Stimulated activated naive CD8-positive, alpha-beta T cell treated with anti-CD3 and anti-CD28 coated beads, Interleukin-15, amount 100 ng/mL, for 72 hours (primary cell): ENCODE data around the gene SPG7.
"Not testable (repeated sequence)": the region's sequence is repeated elsewhere in the genome, so short reads cannot be mapped to it uniquely, and the experiment has no call there.

Source experiments
- ATAC-seq: fragments of 150-1000 bp; cut with Tn5 transposase; 2 replicates; pipeline ENCODE4 v1.10.0; 2021; ENCODE audit warnings: mild to moderate bottlenecking, moderate library complexity
- DNase-seq, 2 donors: peaks; one replicate each; pipeline ENCODE4 v3.0.0; 2021 to 2022
- H3K27ac Mint-ChIP-seq, 2 donors: one replicate each; pipeline ENCODE4 v1.8.0; 2022; ENCODE audit warnings: mild to moderate bottlenecking in 2 of 2, mixed read lengths in 2 of 2, moderate library complexity in 2 of 2
- H3K27me3 Mint-ChIP-seq: one replicate; pipeline ENCODE4 v1.8.0; 2022; ENCODE audit warnings: mixed read lengths
- H3K4me1 Mint-ChIP-seq: one replicate; pipeline ENCODE4 v1.8.0; 2022; ENCODE audit warnings: mild to moderate bottlenecking, mixed read lengths
- H3K4me3 Mint-ChIP-seq, 2 donors: one replicate each; pipeline ENCODE4 v1.8.0; 2022; ENCODE audit warnings: mild to moderate bottlenecking in 2 of 2, mixed read lengths in 2 of 2, moderate library complexity in 1 of 2
- H3K9me3 Mint-ChIP-seq, 2 donors: one replicate each; pipeline ENCODE4 v1.8.0; 2022; ENCODE audit warnings: mixed read lengths in 2 of 2

The SPG7 gene

DNA sequence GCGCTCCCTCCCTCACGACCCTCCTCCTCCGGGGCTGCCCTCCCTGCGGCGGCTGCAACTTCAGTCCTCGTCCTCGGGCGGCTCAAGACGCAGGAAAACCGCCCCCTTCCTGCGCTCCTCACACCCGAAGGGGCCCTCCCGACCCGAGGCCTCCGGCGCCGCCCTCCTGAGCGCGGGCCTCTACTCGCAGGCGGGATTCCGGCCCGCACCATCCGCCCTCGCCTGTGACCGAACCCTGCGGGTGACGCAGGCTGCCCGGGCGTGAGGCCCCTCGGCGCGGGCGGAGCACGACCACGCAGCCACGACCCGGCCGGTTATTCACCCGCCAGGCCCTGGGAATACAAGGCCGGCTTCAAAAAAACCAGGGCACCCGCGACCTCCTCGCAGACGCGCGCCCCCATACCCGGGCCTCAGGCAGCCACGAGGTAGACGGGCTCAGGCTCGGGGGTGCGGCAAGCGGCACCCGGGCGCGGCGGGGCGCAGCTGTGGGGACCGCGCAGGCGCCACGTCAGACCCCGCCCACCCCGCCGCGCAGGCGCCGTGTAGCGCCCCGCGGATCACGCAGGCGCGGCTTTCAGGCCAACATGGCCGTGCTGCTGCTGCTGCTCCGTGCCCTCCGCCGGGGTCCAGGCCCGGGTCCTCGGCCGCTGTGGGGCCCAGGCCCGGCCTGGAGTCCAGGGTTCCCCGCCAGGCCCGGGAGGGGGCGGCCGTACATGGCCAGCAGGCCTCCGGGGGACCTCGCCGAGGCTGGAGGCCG lies at the start of gene SPG7:
Gene SPG7, plus strand, starts transcription at position 570 of the 757 bp plus-strand sequence. Its CDS starts 15 bp downstream, at position 585.
- peak; percentile 83 for ATAC-seq
- peak within 1 kb of the TSS; percentile 74 to 92 for H3K4me3 Mint-ChIP-seq
- H3K9me3 Mint-ChIP-seq, result no peaks in the 10 kb centered on the region
- peak within 1 kb of the TSS; percentile 98 for H3K27ac Mint-ChIP-seq
- DNase-seq, result peak; percentile 91 to 94
- no peaks in the 10 kb centered on the region for H3K27me3 Mint-ChIP-seq
- peaks cover 35% of the 10 kb centered on the region for H3K4me1 Mint-ChIP-seq

DNA sequence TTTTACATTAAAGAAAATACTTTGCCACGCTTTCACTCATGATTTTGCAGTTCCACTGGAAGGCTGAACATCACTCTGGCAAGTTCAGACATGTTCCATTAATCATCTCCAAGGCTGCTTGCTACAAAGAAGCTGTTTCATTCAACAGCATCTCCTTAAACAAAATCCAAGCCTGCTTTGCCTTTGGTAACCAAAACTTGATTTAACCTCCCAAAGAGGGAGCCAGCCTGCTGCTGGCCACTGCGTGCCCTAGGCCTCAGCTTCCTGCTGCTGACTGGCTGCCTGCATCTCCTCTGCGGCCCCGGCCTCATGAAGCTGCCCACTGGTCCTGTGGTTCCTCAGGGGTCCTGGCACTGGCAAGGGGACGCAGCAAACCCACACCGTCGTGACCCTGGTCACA lies 49.7 kb upstream of the SPG7 start:
- no peak overlapping the region for H3K4me3 Mint-ChIP-seq
- peaks cover 65% of the 10 kb centered on the region for H3K4me1 Mint-ChIP-seq
- DNase-seq (no peak), ATAC-seq (no peak)
- H3K9me3 Mint-ChIP-seq, result no peaks in the 10 kb centered on the region
- H3K27me3 Mint-ChIP-seq, result no peaks in the 10 kb centered on the region
- H3K27ac Mint-ChIP-seq, result peak overlapping the region; percentile 75 to 82

- Mint-ChIP-seq H3K27me3 (no peaks in the 10 kb centered on the region), H3K4me1 (peaks cover 62% of the 10 kb centered on the region), H3K4me3 (no peak overlapping the region), H3K27ac (peak overlapping the region; percentile 75 to 82), H3K9me3 (no peaks in the 10 kb centered on the region)
- DNase-seq (no peak), ATAC-seq (no peak)
These were observed 49.2 kb upstream of the SPG7 start for GRCh38 chr16:89458967-89459366.

GRCh38 chr16:89460556-89460955 lies 47.6 kb upstream of the SPG7 start:
- no peak overlapping the region for H3K4me3 Mint-ChIP-seq
- ATAC-seq, result no peak
- peaks cover 67% of the 10 kb centered on the region for H3K4me1 Mint-ChIP-seq
- DNase-seq, result no peak
- H3K27me3 Mint-ChIP-seq, result no peaks in the 10 kb centered on the region
- H3K27ac Mint-ChIP-seq, result peak overlapping the region in 1 of 2 donors; percentile 60
- H3K9me3 Mint-ChIP-seq, result no peaks in the 10 kb centered on the region

GRCh38 chr16:89461890-89462289 lies 46.3 kb upstream of the SPG7 start:
- not testable (repeated sequence) for ATAC-seq, H3K27me3 Mint-ChIP-seq, H3K4me3 Mint-ChIP-seq, H3K9me3 Mint-ChIP-seq, DNase-seq
- Mint-ChIP-seq H3K27ac (peak overlapping the region in 1 of 2 donors; percentile 56), H3K4me1 (peaks cover 67% of the 10 kb centered on the region)

DNA sequence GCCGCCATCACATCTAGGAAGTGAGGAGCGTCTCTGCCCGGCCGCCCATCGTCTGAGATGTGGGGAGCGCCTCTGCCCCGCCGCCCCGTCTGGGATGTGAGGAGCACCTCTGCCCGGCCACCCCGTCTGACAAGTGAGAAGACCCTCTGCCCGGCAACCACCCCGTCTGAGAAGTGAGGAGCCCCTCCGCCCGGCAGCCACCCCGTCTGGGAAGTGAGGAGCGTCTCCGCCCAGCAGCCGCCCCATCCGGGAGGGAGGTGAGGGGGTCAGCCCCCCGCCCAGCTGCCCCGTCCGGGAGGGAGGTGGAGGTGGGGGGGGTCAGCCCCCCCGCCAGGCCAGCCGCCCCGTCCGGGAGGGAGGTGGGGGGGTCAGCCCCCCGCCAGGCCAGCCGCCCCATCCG lies 45.6 kb upstream of the SPG7 start:
- H3K9me3 Mint-ChIP-seq, H3K27ac Mint-ChIP-seq, H3K4me3 Mint-ChIP-seq, H3K27me3 Mint-ChIP-seq, ATAC-seq, DNase-seq: not testable (repeated sequence)
- peaks cover 73% of the 10 kb centered on the region for H3K4me1 Mint-ChIP-seq

- DNase-seq, H3K27ac Mint-ChIP-seq, H3K27me3 Mint-ChIP-seq, ATAC-seq, H3K4me3 Mint-ChIP-seq, H3K9me3 Mint-ChIP-seq: not testable (repeated sequence)
- H3K4me1 Mint-ChIP-seq, result peaks cover 73% of the 10 kb centered on the region
These were observed 44.9 kb upstream of the SPG7 start for GRCh38 chr16:89463312-89463711.

DNA sequence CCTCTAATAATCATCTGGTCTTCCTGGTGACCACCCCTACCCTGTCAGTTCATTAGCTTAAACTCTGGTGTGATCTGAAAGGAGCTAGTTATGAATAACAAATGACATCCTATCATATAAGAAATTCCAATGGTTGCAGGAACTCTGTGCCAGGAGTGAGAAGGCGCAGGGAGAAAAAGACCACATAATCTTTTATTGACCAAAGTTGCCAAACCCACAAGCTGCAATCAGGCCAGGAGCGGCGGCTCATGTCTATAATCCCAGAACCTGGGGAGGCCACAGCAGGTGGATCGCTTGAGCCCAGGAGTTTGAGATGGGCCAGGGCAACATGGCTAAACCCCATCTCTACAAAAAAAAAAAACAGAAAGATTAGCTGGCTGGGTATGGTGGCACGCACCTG lies 41.3 kb upstream of the SPG7 start:
- ATAC-seq (no peak), DNase-seq (no peak)
- no peaks in the 10 kb centered on the region for H3K27me3 Mint-ChIP-seq
- H3K4me3 Mint-ChIP-seq, result no peak overlapping the region
- peak overlapping the region in 1 of 2 donors; percentile 54 for H3K27ac Mint-ChIP-seq
- H3K9me3 Mint-ChIP-seq, result no peaks in the 10 kb centered on the region
- H3K4me1 Mint-ChIP-seq, result peaks cover 78% of the 10 kb centered on the region

- H3K9me3 Mint-ChIP-seq, result no peaks in the 10 kb centered on the region
- DNase-seq, result no peak
- H3K27me3 Mint-ChIP-seq, result no peaks in the 10 kb centered on the region
- no peak overlapping the region for H3K4me3 Mint-ChIP-seq
- ATAC-seq, result no peak
- H3K4me1 Mint-ChIP-seq, result peaks cover 82% of the 10 kb centered on the region
- no peak overlapping the region for H3K27ac Mint-ChIP-seq
These were observed 40.8 kb upstream of the SPG7 start for GRCh38 chr16:89467382-89467781.

DNA sequence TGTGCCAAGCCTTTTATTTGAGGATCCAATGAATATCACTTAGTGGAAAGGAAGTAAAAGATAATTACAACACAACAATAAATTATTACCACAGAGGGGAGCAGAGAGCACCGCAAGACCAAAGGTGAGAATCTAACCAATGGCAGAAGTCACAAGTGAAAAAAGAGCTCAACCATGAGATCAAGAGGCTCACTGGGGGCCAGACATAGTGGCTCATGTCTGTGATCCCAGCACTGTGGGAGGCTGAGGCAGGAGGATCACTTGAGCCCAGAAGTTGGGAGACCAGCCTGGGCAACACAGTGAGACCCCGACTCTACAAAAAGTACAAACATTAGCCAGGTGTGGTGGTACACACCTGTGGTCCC lies 35.5 kb upstream of the SPG7 start:
- no peaks in the 10 kb centered on the region for H3K9me3 Mint-ChIP-seq
- no peaks in the 10 kb centered on the region for H3K27me3 Mint-ChIP-seq
- H3K4me3 Mint-ChIP-seq, result peak overlapping the region; percentile 7 to 24
- H3K4me1 Mint-ChIP-seq, result peaks cover 96% of the 10 kb centered on the region
- no peak for DNase-seq
- H3K27ac Mint-ChIP-seq, result peak overlapping the region; percentile 20 to 54
- no peak for ATAC-seq

GRCh38 chr16:89473136-89473712 lies 35.0 kb upstream of the SPG7 start:
- no peak for DNase-seq
- ATAC-seq, result no peak
- peaks cover 96% of the 10 kb centered on the region for H3K4me1 Mint-ChIP-seq
- H3K9me3 Mint-ChIP-seq, result no peaks in the 10 kb centered on the region
- H3K27ac Mint-ChIP-seq, result peak overlapping the region; percentile 20
- H3K27me3 Mint-ChIP-seq, result no peaks in the 10 kb centered on the region
- H3K4me3 Mint-ChIP-seq, result peak overlapping the region; percentile 7 to 24

DNA sequence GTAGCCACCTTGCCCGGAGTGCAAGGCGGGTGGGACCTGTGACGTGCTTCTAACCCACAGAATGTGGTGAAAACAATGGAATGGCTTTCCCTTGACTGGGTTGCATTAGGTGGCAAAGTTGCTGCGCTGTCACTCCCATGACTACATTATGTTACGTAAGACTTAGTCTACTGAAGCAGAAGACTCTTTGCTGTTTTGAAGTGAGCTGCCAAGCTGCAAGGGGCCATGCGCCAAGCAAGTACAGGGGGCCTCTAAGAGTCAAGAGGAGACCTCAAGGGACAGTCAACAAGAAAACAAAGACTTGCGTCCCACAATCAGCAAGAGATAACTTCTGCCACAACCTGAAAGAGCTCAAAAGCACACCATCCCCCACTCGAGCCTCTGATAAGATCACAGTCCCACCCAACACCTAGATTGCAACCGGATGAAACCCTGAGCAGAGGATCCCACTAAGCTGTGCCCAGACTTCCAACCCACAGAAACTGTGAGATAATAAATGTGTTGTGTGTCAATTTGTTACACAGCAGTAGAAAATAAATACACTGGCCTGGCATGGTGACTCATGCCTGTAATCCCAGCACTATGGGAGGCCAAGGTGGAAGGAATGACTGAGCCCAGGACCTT lies 34.3 kb upstream of the SPG7 start:
- Mint-ChIP-seq H3K27ac (no peak overlapping the region), H3K4me3 (peak overlapping the region; percentile 6 to 34), H3K27me3 (no peaks in the 10 kb centered on the region), H3K4me1 (peaks cover 96% of the 10 kb centered on the region), H3K9me3 (no peaks in the 10 kb centered on the region)
- no peak for ATAC-seq
- no peak for DNase-seq

DNA sequence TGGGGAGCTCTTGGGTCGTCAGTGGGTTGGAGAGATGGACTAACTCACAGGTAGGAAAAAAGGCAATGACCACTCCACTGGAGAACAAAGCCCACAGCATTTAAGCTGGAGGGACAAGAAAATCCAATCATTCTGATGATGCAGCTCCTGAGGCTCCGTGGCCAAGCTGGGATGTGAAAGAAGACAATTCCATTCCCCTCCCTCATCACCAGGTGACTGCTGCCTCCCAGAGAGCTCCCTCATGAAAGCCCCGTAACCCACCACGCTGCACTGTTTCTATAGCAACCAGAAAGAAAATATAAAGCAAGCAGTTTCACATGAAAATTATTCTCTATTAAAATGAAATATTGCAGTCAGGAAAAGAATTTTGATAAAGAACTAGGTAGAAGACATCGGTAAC lies 33.1 kb upstream of the SPG7 start:
- DNase-seq, result no peak
- Mint-ChIP-seq H3K9me3 (no peaks in the 10 kb centered on the region), H3K27me3 (no peaks in the 10 kb centered on the region), H3K4me1 (peaks cover 99% of the 10 kb centered on the region), H3K4me3 (peak overlapping the region; percentile 15 to 37), H3K27ac (peak overlapping the region; percentile 31 to 63)
- ATAC-seq, result no peak

DNA sequence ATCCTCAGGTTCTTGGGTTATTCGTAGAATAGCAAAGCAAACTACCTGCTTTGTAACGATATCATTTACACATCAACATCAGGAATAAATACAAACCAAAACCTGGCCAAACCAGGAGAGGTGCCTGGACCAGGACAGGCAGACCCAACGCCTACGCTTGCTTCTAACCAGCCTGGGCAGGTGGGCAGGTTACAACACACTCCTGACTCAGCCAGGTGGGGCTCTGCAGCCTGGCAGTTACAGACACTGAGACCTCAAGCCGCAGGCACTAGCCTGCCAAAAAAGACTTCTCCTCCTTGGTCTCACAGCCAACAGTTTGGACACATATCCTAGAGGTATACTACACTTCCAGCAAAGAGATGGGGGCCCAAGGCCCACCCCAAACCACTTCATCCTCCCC lies 31.8 kb upstream of the SPG7 start:
- peak overlapping the region in 1 of 2 donors; percentile 95 for H3K27ac Mint-ChIP-seq
- H3K4me1 Mint-ChIP-seq, result peaks cover 100% of the 10 kb centered on the region
- H3K9me3 Mint-ChIP-seq, result no peaks in the 10 kb centered on the region
- DNase-seq (no peak), ATAC-seq (peak; percentile 35)
- peak overlapping the region; percentile 63 to 67 for H3K4me3 Mint-ChIP-seq
- no peaks in the 10 kb centered on the region for H3K27me3 Mint-ChIP-seq

- peak overlapping the region in 1 of 2 donors; percentile 95 for H3K27ac Mint-ChIP-seq
- H3K4me3 Mint-ChIP-seq, result peak overlapping the region; percentile 63 to 67
- no peak for DNase-seq
- no peaks in the 10 kb centered on the region for H3K27me3 Mint-ChIP-seq
- peak; percentile 76 for ATAC-seq
- H3K9me3 Mint-ChIP-seq, result no peaks in the 10 kb centered on the region
- peaks cover 100% of the 10 kb centered on the region for H3K4me1 Mint-ChIP-seq
These were observed 31.4 kb upstream of the SPG7 start for GRCh38 chr16:89476811-89477261.
